Hepatocyte (in vitro differentiated cells): ENCODE measurements around the gene RHOBTB3. TPM values are rescaled to one million over a fixed set of nuclear protein-coding genes. Genes with fewer than 3 reads are reported as not detected.

Experiments used
- DNase-seq: peaks from one replicate; pipeline ENCODE4 v3.0.0-alpha.2; 2016; ENCODE audit warnings: low spot score
- H2AFZ ChIP-seq: fragments of 200-600 bp; sonication (generic); 2 replicates; pipeline ENCODE4 v1.6.0; 2016; ENCODE audit warnings: antibody characterized with exemption, mild to moderate bottlenecking
- H3K27ac ChIP-seq: fragments of 200-600 bp; sonication (generic); 2 replicates; pipeline ENCODE4 v1.5.1; 2016; ENCODE audit warnings: mild to moderate bottlenecking
- H3K27me3 ChIP-seq: fragments of 200-600 bp; sonication (generic); 2 replicates; pipeline ENCODE4 v1.6.1; 2016
- H3K36me3 ChIP-seq: fragments of 200-600 bp; sonication (generic); replicated peaks from 2 replicates; pipeline ENCODE4 v1.5.1; 2016; ENCODE audit warnings: low read depth; ENCODE audit not compliant: insufficient read depth
- H3K4me1 ChIP-seq: fragments of 200-600 bp; sonication (generic); 2 replicates; pipeline ENCODE4 v1.5.1; 2016; ENCODE audit warnings: mild to moderate bottlenecking, moderate library complexity; ENCODE audit not compliant: insufficient read depth
- H3K4me2 ChIP-seq: fragments of 200-600 bp; sonication (generic); 2 replicates; pipeline ENCODE4 v1.6.0; 2016
- H3K4me3 ChIP-seq: fragments of 200-600 bp; sonication (generic); 2 replicates; pipeline ENCODE4 v1.5.1; 2016; ENCODE audit warnings: mild to moderate bottlenecking
- H3K79me2 ChIP-seq: fragments of 200-600 bp; sonication (generic); 2 replicates; pipeline ENCODE4 v1.6.0; 2017; ENCODE audit warnings: mild to moderate bottlenecking
- H3K9me2 ChIP-seq: fragments of 200-600 bp; sonication (generic); replicated peaks from 2 replicates; pipeline ENCODE4 v1.6.0; 2017; ENCODE audit warnings: mild to moderate bottlenecking; ENCODE audit not compliant: insufficient read depth
- H3K9me3 ChIP-seq: fragments of 200-600 bp; sonication (generic); 2 replicates; pipeline ENCODE4 v1.5.1; 2016; ENCODE audit warnings: low read depth, mild to moderate bottlenecking
- H4K20me1 ChIP-seq: fragments of 200-600 bp; sonication (generic); 2 replicates; pipeline ENCODE4 v1.6.0; 2016; ENCODE audit warnings: mild to moderate bottlenecking; ENCODE audit not compliant: insufficient read depth, poor library complexity, severe bottlenecking
- CTCF ChIP-seq: fragments of 200-600 bp; sonication (generic); IDR thresholded peaks from 2 replicates; pipeline ENCODE4 v1.5.1; 2016; ENCODE audit warnings: antibody characterized with exemption, mild to moderate bottlenecking; ENCODE audit not compliant: poor library complexity
- EZH2 ChIP-seq: fragments of 200-600 bp; sonication (generic); IDR thresholded peaks from 2 replicates; pipeline ENCODE4 v1.6.1; 2016; ENCODE audit warnings: antibody characterized with exemption, mild to moderate bottlenecking, borderline replicate concordance
- EZH2phosphoT487 ChIP-seq: fragments of 200-600 bp; sonication (generic); IDR thresholded peaks from one replicate; pipeline ENCODE4 v1.6.1; 2018; ENCODE audit warnings: antibody characterized with exemption, mild to moderate bottlenecking, low read depth, moderate library complexity; ENCODE audit not compliant: unreplicated experiment, severe bottlenecking
- WGBS: methylation state at CpG from one replicate; pipeline ENCODE4 v1.1.6; 2016; ENCODE audit warnings: low lambda C conversion rate; ENCODE audit errors: missing lambda C conversion rate; 5-methylcytosine and 5-hydroxymethylcytosine counted together
- polyA plus RNA-seq: library from polyadenylated mRNA; unstranded; fragments of >200 nt; fragmentation: Nextera tagmentation; extraction: Ambion mirVana; gene quantifications from 2 replicates; pipeline ENCODE4 v1.2.1, GENCODE V29; 2016
- total RNA-seq: library from RNA; depleted of rRNA; stranded (reverse); fragments of >200 nt; gene quantifications from 2 replicates; pipeline ENCODE4 v1.2.3, GENCODE V29; 2014

RHOBTB3 gene
- total and polyA plus RNA-seq, 2 experiments from 2014 or later, result 91.3 to 126 TPM

GRCh38 chr5:95783661-95784060 is 52.5 kb downstream of the RHOBTB3 start:
- Histone ChIP-seq H3K27ac (no peak overlapping the region), H2AFZ (no peak overlapping the region), H3K9me2 (no peaks in the 10 kb centered on the region), H3K36me3 (no peaks in the 10 kb centered on the region), H3K79me2 (no peaks in the 10 kb centered on the region), H4K20me1 (no peaks in the 10 kb centered on the region), H3K4me2 (no peak overlapping the region), H3K27me3 (no peaks in the 10 kb centered on the region), H3K4me3 (no peak overlapping the region), H3K4me1 (no peaks in the 10 kb centered on the region), H3K9me3 (no peaks in the 10 kb centered on the region)
- no peak for TF ChIP-seq EZH2phosphoT487
- no peak for TF ChIP-seq EZH2
- TF ChIP-seq CTCF, result no peak
- 99% methylated on average over 3 of the region's 3 CpGs for WGBS
- no peak for DNase-seq

- WGBS, result 95% methylated on average over 9 of the region's 9 CpGs
- Histone ChIP-seq H3K4me3 (no peak overlapping the region), H3K36me3 (no peaks in the 10 kb centered on the region), H3K27ac (no peak overlapping the region), H3K4me1 (no peaks in the 10 kb centered on the region), H4K20me1 (no peaks in the 10 kb centered on the region), H3K9me3 (no peaks in the 10 kb centered on the region), H3K9me2 (no peaks in the 10 kb centered on the region), H3K27me3 (no peaks in the 10 kb centered on the region), H3K4me2 (no peak overlapping the region), H3K79me2 (no peaks in the 10 kb centered on the region), H2AFZ (no peak overlapping the region)
- no peak for DNase-seq
- no peak for TF ChIP-seq EZH2phosphoT487
Observed at GRCh38 chr5:95784514-95785302, 53.6 kb downstream of the RHOBTB3 start.

GRCh38 chr5:95786821-95787418 is 55.8 kb downstream of the RHOBTB3 start:
- Histone ChIP-seq H3K4me2 (no peak overlapping the region), H3K9me3 (no peaks in the 10 kb centered on the region), H3K27ac (no peak overlapping the region), H4K20me1 (no peaks in the 10 kb centered on the region), H3K79me2 (no peaks in the 10 kb centered on the region), H2AFZ (no peak overlapping the region), H3K9me2 (no peaks in the 10 kb centered on the region), H3K4me3 (no peak overlapping the region), H3K27me3 (no peaks in the 10 kb centered on the region), H3K36me3 (no peaks in the 10 kb centered on the region), H3K4me1 (no peaks in the 10 kb centered on the region)
- TF ChIP-seq CTCF, result no peak
- no peak for TF ChIP-seq EZH2phosphoT487
- no peak for TF ChIP-seq EZH2
- WGBS, result 88% methylated on average over 3 of the region's 3 CpGs
- no peak for DNase-seq

- Histone ChIP-seq H3K27ac (no peak overlapping the region), H4K20me1 (no peaks in the 10 kb centered on the region), H2AFZ (no peak overlapping the region), H3K27me3 (no peaks in the 10 kb centered on the region), H3K4me2 (no peak overlapping the region), H3K9me3 (no peaks in the 10 kb centered on the region), H3K79me2 (no peaks in the 10 kb centered on the region), H3K9me2 (no peaks in the 10 kb centered on the region), H3K4me3 (no peak overlapping the region), H3K36me3 (no peaks in the 10 kb centered on the region), H3K4me1 (no peaks in the 10 kb centered on the region)
- DNase-seq, result no peak
- WGBS, result 77% methylated on average over 8 of the region's 8 CpGs
- TF ChIP-seq EZH2 (no peak), EZH2phosphoT487 (no peak), CTCF (no peak)
Observed at GRCh38 chr5:95788493-95788892, 57.4 kb downstream of the RHOBTB3 start.
